CD4-positive, alpha-beta memory T cell (primary cell): ENCODE measurements around the gene ZNF691. TPM values are rescaled to one million over a fixed set of nuclear protein-coding genes. Genes with fewer than 3 reads are reported as not detected.
"Not testable (repeated sequence)": the region's sequence is repeated elsewhere in the genome, so short reads cannot be mapped to it uniquely, and the experiment has no call there.

ENCODE experiments used
- CTCF ChIA-PET: fragments of 350-600 bp; sonication (Branson Sonifier 250); formaldehyde crosslinking; loops from one replicate; lab custom pipeline; 2021; ENCODE audit warnings: inconsistent platforms; ENCODE audit not compliant: partially characterized antibody; lab: Charles Lee
- POLR2A ChIA-PET: fragments of 350-600 bp; sonication (Branson Sonifier 250); formaldehyde crosslinking; loops from one replicate; lab custom pipeline; 2021; ENCODE audit not compliant: partially characterized antibody; lab: Charles Lee
- DNase-seq, 5 donors: peaks; one replicate each; pipeline versions ENCODE4 v3.0.0 to v3.0.0-alpha.2; 2020 to 2022; ENCODE audit warnings: mixed read lengths in 1 of 5
- H3K27ac ChIP-seq: one replicate; pipeline ENCODE4 v1.7.0; 2013; ENCODE audit warnings: low read depth, low read length
- H3K27me3 ChIP-seq: 2 replicates; pipeline ENCODE4 v1.7.0; 2013; ENCODE audit warnings: mild to moderate bottlenecking, low read length, moderate library complexity; ENCODE audit not compliant: insufficient read depth
- H3K36me3 ChIP-seq: 2 replicates; pipeline ENCODE4 v1.7.0; 2013; ENCODE audit warnings: mild to moderate bottlenecking, low read length, moderate library complexity; ENCODE audit not compliant: insufficient read depth
- H3K4me1 ChIP-seq: 2 replicates; pipeline ENCODE4 v1.7.0; 2013; ENCODE audit warnings: mild to moderate bottlenecking, low read length, moderate library complexity; ENCODE audit not compliant: insufficient read depth
- H3K4me3 ChIP-seq, 2 donors: one replicate each; pipeline ENCODE4 v1.7.0; 2013; ENCODE audit warnings: low read length in 2 of 2, mild to moderate bottlenecking in 1 of 2
- H3K9me3 ChIP-seq, 2 donors: one replicate each; pipeline ENCODE4 v1.7.0; 2013; ENCODE audit warnings: low read length in 2 of 2, control low read depth in 1 of 2; ENCODE audit not compliant: control insufficient read depth in 1 of 2
- H3K27ac Mint-ChIP-seq, 7 donors: one replicate each; pipeline ENCODE4 v1.8.0; 2020 to 2021; ENCODE audit warnings: mixed read lengths in 7 of 7, mild to moderate bottlenecking in 6 of 7, inconsistent platforms in 3 of 7, moderate library complexity in 3 of 7
- H3K27me3 Mint-ChIP-seq, 2 donors: one replicate each; pipeline ENCODE4 v1.8.0; 2020 to 2021; ENCODE audit warnings: mixed read lengths in 2 of 2
- H3K36me3 Mint-ChIP-seq, 2 donors: one replicate each; pipeline ENCODE4 v1.8.0; 2020 to 2021; ENCODE audit warnings: mixed read lengths in 2 of 2, inconsistent platforms in 1 of 2, mild to moderate bottlenecking in 1 of 2
- H3K4me1 Mint-ChIP-seq, 4 donors: one replicate each; pipeline ENCODE4 v1.8.0; 2020 to 2021; ENCODE audit warnings: mixed read lengths in 4 of 4, mild to moderate bottlenecking in 1 of 4
- H3K4me3 Mint-ChIP-seq, 8 donors: one replicate each; pipeline ENCODE4 v1.8.0; 2020 to 2021; ENCODE audit warnings: mixed read lengths in 8 of 8, mild to moderate bottlenecking in 7 of 8, moderate library complexity in 6 of 8, inconsistent platforms in 3 of 8
- H3K9me3 Mint-ChIP-seq, 8 donors: one replicate each; pipeline ENCODE4 v1.8.0; 2020 to 2021; ENCODE audit warnings: mixed read lengths in 8 of 8, mild to moderate bottlenecking in 5 of 8, inconsistent platforms in 3 of 8, moderate library complexity in 1 of 8
- intact Hi-C: fragments of 100-400 bp; cut with micrococcal nuclease; formaldehyde crosslinking; loops from one replicate; pipeline ENCODE4 v1.15.1; 2023
- polyA plus RNA-seq, 2 donors: library from polyadenylated mRNA; unstranded; fragments of 300-500 nt; fragmentation: Illumina TruSeq; gene quantifications; one replicate each; pipeline ENCODE4 v1.2.3, GENCODE V29; 2021
- total RNA-seq, 2 experiments: library from RNA; stranded (reverse); gene quantifications; one replicate each; pipeline ENCODE4 v1.2.3, GENCODE V29; 2021

Gene ZNF691
- total and polyA plus RNA-seq, 4 experiments from 2014 or later: 8.6 to 18.8 (median 13.6) TPM

DNA sequence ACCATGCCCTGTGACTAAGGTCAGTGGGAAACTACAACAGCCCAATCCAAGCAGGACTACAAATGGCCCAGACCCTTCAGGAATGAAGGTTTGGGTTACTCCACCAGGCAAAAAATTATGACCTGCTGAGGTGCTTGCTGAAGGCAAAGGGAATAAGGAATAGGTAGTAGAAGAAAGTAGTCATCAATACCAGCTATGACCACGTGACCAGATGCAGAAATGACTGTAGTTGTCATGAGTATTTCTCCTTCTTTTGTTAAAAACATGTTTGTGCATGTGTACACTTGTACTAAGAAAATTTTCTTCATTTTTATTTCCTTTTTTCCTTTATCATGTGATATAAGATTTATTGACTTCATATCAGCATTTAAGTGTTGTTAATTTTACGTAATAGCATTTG, 22.8 kb downstream of the ZNF691 start:
- DNase-seq, H3K4me3 ChIP-seq, H3K27me3 ChIP-seq, POLR2A ChIA-PET, H3K4me3 Mint-ChIP-seq, H3K36me3 ChIP-seq, H3K4me1 ChIP-seq, intact Hi-C loops, H3K27me3 Mint-ChIP-seq, H3K27ac Mint-ChIP-seq, CTCF ChIA-PET, H3K4me1 Mint-ChIP-seq, H3K9me3 ChIP-seq, H3K36me3 Mint-ChIP-seq, H3K27ac ChIP-seq: not testable (repeated sequence)
- peaks cover 0 to 10% (median 2%) of the 10 kb centered on the region in 8 donors for H3K9me3 Mint-ChIP-seq

DNA sequence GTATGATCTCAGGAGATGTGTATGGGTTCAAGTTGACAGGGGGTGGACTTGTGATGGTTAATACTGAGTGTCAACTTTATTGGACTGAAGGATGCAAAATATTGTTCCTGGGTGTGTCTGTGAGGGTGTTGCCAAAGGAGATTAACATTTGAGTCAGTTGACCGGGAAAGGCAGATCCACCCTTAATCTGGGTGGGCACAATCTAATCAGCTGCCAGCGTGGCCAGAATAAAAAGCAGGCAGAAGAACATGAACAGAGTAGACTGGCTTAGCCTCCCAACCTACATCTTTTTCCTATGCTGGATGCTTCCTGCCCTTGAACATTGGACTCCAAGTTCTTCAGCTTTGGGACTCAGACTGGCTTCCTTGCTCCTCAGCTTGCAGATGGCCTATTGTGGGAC, 23.3 kb downstream of the ZNF691 start:
- H3K9me3 ChIP-seq, DNase-seq, POLR2A ChIA-PET, H3K36me3 ChIP-seq, CTCF ChIA-PET, H3K27me3 ChIP-seq, H3K27ac ChIP-seq, H3K4me1 Mint-ChIP-seq, H3K36me3 Mint-ChIP-seq, intact Hi-C loops, H3K4me3 Mint-ChIP-seq, H3K4me1 ChIP-seq, H3K4me3 ChIP-seq, H3K27me3 Mint-ChIP-seq, H3K27ac Mint-ChIP-seq: not testable (repeated sequence)
- H3K9me3 Mint-ChIP-seq: peaks cover 0 to 10% (median 2%) of the 10 kb centered on the region in 8 donors

DNA sequence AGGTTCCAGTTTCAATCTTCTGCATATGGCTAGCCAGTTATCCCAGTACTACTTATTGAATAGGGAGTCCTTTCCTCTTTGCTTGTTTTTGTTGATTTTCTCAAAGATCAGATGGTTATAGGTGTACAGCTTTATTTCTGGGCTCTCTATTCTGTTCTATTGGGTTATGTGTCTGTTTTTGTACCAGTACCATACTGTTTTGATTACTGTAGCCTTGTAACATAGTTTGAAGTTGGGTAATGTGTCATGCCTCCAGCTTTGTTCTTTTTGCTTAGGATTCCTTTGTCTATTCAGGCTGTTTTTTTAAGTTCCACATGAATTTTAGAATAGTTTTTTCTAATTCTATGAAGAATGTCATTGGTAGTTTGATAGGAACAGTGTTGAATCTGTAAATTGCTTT, 26.7 kb downstream of the ZNF691 start:
- H3K27me3 ChIP-seq, H3K36me3 Mint-ChIP-seq, H3K27ac ChIP-seq, H3K4me1 Mint-ChIP-seq, DNase-seq, H3K4me3 ChIP-seq, H3K27ac Mint-ChIP-seq, CTCF ChIA-PET, H3K36me3 ChIP-seq, intact Hi-C loops, POLR2A ChIA-PET, H3K4me1 ChIP-seq, H3K9me3 ChIP-seq, H3K27me3 Mint-ChIP-seq, H3K4me3 Mint-ChIP-seq: not testable (repeated sequence)
- peaks cover 0 to 10% (median 2%) of the 10 kb centered on the region in 8 donors for H3K9me3 Mint-ChIP-seq

DNA sequence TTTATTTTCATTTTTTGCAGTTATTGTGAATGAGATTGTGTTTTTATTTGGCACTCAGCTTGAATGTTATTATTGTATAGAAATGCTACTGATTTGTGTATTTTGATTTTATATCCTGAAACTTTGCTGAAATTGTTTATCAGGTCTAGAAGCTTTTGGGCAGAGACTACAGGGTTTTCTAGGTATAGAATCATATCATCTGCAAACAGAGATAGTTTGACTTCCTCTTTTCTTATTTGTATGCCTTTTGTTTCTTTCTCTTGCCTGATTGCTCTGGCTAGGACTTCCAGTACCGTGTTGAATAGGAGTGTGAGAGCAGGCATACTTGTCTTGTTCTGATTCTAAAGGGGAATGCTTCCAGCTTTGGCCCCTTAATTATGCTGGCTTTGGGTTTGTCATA, 27.3 kb downstream of the ZNF691 start:
- intact Hi-C loops: no loop called here
- Mint-ChIP-seq H3K9me3 (peaks cover 0 to 10% (median 3%) of the 10 kb centered on the region in 8 donors), H3K36me3 (no peaks in the 10 kb centered on the region), H3K4me1 (peaks cover 0 to 2% (median 0%) of the 10 kb centered on the region in 4 donors), H3K27ac (peak overlapping the region in 1 of 7 donors; percentile 54), H3K27me3 (peaks cover 4 to 7% of the 10 kb centered on the region in 2 donors), H3K4me3 (no peak overlapping the region)
- Histone ChIP-seq H3K27me3 (no peaks in the 10 kb centered on the region), H3K36me3 (no peaks in the 10 kb centered on the region), H3K9me3 (no peaks in the 10 kb centered on the region), H3K4me3 (no peak overlapping the region), H3K4me1 (no peaks in the 10 kb centered on the region), H3K27ac (no peak overlapping the region)
- DNase-seq: no peak
- ChIA-PET CTCF (interaction anchor here (0.6 to 0.7 kb wide), 2 partner anchors 72 to 93 kb away, joined by 3 read pairs; no protein-coding TSS in a partner anchor), POLR2A (interaction anchor here (0.6 kb wide), 1 partner anchor 14 kb away, joined by 3 read pairs; no protein-coding TSS in a partner anchor)

DNA sequence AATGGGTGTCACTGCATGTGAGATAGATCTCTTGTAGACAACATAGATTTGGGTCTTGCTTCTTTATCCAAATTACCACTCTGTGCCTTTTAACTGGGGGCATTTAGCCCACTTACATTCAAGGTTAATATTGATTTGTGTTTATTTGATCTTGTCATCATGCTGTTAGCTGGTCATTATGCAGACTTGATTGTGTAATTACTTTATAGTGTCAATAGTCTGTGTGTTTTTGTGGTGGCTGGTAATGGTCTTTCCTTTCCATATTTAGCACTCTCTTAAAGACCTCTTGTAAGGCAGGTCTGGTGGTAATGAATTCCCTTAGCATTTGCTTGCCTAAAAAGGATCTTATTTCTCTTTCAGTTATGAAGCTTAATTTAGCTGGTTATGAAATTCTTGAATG, 29.6 kb downstream of the ZNF691 start:
- Mint-ChIP-seq H3K4me1 (peaks cover 0 to 2% (median 0%) of the 10 kb centered on the region in 4 donors), H3K27ac (no peak overlapping the region), H3K9me3 (peaks cover 0 to 10% (median 3%) of the 10 kb centered on the region in 8 donors), H3K27me3 (peaks cover 5 to 10% of the 10 kb centered on the region in 2 donors), H3K36me3 (no peaks in the 10 kb centered on the region), H3K4me3 (no peak overlapping the region)
- intact Hi-C loops: no loop called here
- no peak for DNase-seq
- POLR2A ChIA-PET: no interaction called here
- H3K27me3 ChIP-seq: no peaks in the 10 kb centered on the region
- no peaks in the 10 kb centered on the region for H3K9me3 ChIP-seq
- no peaks in the 10 kb centered on the region for H3K4me1 ChIP-seq
- no peak overlapping the region for H3K27ac ChIP-seq
- H3K36me3 ChIP-seq: no peaks in the 10 kb centered on the region
- no peak overlapping the region for H3K4me3 ChIP-seq
- CTCF ChIA-PET: no interaction called here

DNA sequence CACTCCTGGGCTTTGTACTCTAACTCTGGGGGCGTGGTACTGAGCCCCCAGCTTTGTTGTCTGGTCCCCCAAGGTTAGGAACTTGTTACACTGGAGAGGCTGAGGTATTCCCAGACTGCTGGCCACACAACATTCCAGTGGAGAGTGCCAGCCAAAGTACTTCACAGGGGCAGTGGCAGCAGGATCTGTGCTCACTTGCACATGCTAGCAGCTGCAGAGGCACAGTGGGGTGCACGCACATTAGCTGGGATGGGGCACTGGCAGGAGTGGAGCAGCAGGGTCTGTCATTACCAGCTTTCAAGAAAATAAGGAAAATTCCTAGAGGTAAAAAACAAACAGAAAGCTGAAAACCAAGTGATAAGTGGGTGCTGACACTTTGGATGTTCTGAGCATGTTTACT, 31.0 kb downstream of the ZNF691 start:
- no peaks in the 10 kb centered on the region for H3K36me3 Mint-ChIP-seq
- Histone ChIP-seq H3K9me3 (no peaks in the 10 kb centered on the region), H3K4me3 (no peak overlapping the region), H3K27me3 (no peaks in the 10 kb centered on the region), H3K27ac (no peak overlapping the region), H3K4me1 (no peaks in the 10 kb centered on the region), H3K36me3 (no peaks in the 10 kb centered on the region)
- no peak for DNase-seq
- peaks cover 0 to 10% (median 3%) of the 10 kb centered on the region in 8 donors for H3K9me3 Mint-ChIP-seq
- ChIA-PET CTCF (no interaction called here), POLR2A (no interaction called here)
- peaks cover 5 to 10% of the 10 kb centered on the region in 2 donors for H3K27me3 Mint-ChIP-seq
- H3K4me1 Mint-ChIP-seq: no peaks in the 10 kb centered on the region
- intact Hi-C loops: no loop called here
- H3K27ac Mint-ChIP-seq: no peak overlapping the region
- no peak overlapping the region for H3K4me3 Mint-ChIP-seq

DNA sequence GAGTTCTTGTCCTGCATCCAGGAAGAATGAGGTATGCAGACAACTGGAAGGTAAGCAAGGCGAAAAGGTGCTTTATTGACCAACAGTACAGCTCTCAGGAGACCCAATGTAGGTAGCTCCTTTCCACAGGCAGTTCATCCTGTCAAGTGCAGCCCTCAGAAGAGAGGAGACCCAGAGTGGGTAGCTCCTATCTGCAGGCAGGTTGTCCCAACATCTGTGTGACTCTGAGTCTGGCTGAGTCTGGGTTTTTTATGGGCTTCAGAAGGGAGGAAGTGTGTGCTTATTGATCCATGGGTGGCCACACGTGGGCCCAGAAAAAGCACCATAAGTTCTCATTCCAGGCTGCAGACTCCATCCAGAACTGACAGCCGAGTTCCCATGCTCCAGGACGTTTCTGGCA, 34.0 kb downstream of the ZNF691 start:
- Histone ChIP-seq H3K27me3 (no peaks in the 10 kb centered on the region), H3K27ac (no peak overlapping the region), H3K4me1 (no peaks in the 10 kb centered on the region), H3K36me3 (no peaks in the 10 kb centered on the region), H3K4me3 (no peak overlapping the region), H3K9me3 (no peaks in the 10 kb centered on the region)
- no peak overlapping the region for H3K27ac Mint-ChIP-seq
- intact Hi-C loops: no loop called here
- no peak for DNase-seq
- peaks cover 11 to 17% of the 10 kb centered on the region in 2 donors for H3K27me3 Mint-ChIP-seq
- no peaks in the 10 kb centered on the region for H3K4me1 Mint-ChIP-seq
- peaks cover 0 to 3% (median 0%) of the 10 kb centered on the region in 8 donors for H3K9me3 Mint-ChIP-seq
- H3K4me3 Mint-ChIP-seq: no peak overlapping the region
- POLR2A ChIA-PET: no interaction called here
- no peaks in the 10 kb centered on the region for H3K36me3 Mint-ChIP-seq
- CTCF ChIA-PET: interaction anchor here (1.4 kb wide), 1 partner anchor 193 kb away, joined by 4 read pairs; no protein-coding TSS in a partner anchor
